GM13976 (cell line): ENCODE data around the gene STK24.

ENCODE experiments used
- DNase-seq: peaks from one replicate; pipeline ENCODE4 v3.0.0; 2012; ENCODE audit warnings: low spot score
- in situ Hi-C: fragments of 300-500 bp; cut with MboI; formaldehyde crosslinking; loops from one replicate; pipeline ENCODE4 v1.12.0; 2022; ENCODE audit warnings: low sequenced_read_pairs, mixed read lengths, inconsistent platforms; ENCODE audit not compliant: unreplicated experiment
- TF ChIP-seq, protein P1 (sequence below): IDR thresholded peaks from 2 replicates; pipeline ENCODE4 v1.5.1; 2012; ENCODE audit warnings: borderline replicate concordance, mild to moderate bottlenecking; ENCODE audit not compliant: insufficient read depth; ENCODE audit errors: extremely low read depth, missing control alignments, control extremely low read depth

Gene STK24

DNA sequence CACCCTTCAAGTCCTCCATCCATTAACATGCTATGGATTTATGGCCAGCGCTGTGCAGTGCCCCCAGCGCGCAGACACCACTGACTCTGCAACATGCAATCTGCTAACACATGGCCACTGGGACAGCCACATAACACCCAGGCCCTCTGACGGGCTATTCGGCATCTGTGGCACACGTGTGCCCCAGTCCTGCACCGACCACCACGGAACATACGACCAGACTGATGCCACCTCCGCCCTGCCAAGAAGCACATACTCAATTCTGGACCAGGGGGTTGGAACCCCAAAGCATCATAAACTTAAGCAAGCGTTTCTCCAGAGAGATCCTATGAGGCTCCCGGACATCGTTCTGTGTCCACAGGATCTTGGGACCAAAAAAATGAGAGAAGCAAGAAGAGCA is 9.8 kb downstream of the STK24 start:
- no peak for DNase-seq
- in situ Hi-C loops = no loop called here
- TF ChIP-seq, protein P1, sequence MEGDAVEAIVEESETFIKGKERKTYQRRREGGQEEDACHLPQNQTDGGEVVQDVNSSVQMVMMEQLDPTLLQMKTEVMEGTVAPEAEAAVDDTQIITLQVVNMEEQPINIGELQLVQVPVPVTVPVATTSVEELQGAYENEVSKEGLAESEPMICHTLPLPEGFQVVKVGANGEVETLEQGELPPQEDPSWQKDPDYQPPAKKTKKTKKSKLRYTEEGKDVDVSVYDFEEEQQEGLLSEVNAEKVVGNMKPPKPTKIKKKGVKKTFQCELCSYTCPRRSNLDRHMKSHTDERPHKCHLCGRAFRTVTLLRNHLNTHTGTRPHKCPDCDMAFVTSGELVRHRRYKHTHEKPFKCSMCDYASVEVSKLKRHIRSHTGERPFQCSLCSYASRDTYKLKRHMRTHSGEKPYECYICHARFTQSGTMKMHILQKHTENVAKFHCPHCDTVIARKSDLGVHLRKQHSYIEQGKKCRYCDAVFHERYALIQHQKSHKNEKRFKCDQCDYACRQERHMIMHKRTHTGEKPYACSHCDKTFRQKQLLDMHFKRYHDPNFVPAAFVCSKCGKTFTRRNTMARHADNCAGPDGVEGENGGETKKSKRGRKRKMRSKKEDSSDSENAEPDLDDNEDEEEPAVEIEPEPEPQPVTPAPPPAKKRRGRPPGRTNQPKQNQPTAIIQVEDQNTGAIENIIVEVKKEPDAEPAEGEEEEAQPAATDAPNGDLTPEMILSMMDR = no peak

DNA sequence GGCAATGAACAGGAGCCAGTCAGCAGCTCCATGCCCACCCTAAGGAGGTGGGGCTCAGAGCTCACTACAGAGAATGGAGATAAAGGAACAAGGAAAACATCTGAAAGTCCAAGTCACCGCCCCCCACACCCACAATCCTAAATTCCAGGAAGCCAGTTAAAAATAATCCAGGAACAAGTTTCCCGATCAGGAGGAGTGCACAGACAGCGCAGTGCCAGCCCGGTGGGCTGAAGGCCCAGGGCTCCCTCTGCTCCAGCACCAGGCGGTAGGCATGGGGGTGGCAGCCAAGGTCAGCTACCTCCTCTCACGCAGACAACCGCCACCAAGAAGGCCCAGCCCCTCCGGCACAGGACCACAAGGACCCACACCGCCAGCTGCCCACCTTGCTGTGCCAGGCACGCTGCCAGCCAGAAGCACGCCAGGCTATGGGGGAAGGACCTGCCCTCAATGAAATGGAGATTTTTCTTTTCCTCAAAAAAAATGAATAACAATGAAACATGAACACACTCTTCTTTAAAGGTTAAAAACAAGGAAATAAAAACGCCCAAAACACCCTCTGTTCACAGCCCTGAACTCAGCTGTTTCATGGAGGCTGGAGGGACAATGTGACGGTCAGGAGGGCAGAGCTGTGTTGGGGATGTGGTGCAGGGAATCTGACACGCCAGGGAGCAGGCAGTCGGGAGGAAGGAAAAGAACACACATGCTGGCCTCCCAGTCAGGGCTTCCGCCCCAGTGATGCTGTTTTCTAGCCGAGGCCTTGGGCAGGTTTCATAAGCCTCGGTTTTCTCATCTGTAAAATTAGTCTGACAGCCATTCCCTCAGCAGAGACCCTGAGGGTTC is 11.0 kb downstream of the STK24 start:
- in situ Hi-C loops = no loop called here
- TF ChIP-seq, protein P1 = no peak
- DNase-seq = no peak

DNA sequence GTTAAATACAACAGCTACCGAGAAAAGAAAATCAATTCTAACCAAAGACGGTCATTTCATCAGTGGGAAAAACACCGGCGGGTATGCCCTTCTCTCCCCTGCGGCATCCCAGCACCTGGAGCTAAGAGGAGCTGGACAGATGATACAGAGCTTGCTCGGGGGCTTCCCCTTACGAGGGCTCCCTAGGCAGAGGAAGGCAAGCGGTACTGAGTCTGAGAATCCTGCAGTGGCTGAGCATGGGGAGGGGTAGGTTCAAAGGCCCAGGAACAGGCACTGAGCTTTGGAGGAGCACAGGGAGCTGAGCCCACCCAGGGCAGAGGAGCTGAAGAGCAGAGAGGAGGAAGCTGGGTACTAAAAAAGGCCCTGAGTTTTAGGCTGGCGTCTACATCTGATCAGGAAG is 12.7 kb downstream of the STK24 start:
- in situ Hi-C loops = no loop called here
- TF ChIP-seq, protein P1 = no peak
- no peak for DNase-seq

DNA sequence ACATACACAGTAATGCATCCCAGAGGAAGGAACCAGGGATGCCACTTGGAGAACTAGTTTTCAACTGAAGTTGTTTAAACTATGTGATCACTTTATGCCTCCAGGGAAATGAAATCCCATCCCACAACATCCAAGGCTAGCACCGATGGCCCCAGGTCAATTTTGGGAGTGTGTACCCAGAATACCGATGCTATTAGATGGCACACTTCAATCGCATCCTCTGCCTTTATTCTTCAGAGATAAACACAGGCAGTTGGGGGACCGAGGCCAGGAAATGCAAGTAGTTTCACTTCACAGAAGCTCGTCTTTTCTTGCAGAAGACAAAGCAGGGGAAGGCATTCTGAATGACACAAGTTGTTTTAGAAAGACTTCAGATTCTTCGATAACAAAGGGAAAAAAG is 13.8 kb downstream of the STK24 start:
- DNase-seq = no peak
- TF ChIP-seq, protein P1 = no peak
- in situ Hi-C loops = no loop called here

DNA sequence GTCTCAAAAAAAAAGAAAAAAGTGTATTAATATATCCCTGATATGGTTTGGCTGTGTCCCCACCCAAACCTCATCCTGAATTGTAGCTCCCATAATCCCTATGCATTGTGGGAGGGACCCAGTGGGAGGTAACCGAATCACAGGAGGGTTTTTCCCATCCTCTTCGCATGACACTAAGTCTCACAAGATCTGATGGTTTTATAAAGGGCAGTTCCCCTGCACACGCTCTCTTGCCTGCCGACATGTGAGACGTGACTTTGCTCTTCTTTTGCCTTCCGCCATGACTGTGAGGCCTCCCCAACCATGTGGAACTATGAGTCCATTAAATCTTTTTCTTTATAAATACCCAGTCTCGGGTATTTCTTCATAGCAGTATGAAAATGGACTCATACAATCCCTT is 17.7 kb downstream of the STK24 start:
- TF ChIP-seq, protein P1 = no peak
- in situ Hi-C loops = no loop called here
- DNase-seq = no peak

DNA sequence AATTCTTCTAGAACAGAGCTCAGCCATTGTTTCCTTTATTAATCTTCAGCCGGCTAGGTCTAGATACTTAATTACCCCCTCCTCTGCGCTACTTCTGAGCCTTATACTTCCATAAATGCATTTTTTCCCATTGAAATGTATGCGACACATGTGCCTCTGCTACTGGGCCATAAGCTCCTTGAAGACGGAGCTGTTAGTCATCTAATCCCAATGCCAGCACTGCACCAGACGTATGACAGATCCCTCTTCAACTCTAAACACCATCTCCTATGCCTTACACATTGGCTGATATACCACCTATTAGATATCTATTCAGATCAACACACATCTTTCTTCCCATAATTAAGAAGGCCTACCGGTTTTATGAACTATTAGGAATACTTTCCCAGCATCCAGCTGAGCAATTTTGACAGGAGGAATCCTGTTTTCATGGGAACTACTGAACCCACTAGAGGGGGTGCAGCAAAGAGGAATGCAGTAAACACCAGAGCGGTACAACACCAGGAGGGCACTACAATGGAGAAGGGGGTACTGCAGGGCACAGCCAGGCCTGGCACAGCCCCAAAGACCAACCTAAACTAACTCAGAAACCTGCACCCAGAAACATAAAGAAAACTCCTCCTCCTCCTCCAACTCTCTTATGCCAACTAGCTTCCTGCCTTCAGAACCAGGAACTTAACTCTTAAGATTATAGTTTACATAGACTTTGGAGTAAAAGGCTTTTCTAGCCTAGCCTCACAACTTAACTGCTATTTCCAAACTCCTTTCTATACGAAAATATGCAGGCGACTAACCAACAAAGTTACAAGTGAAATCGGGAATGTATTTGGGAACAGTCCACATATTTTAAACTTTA is 18.7 kb downstream of the STK24 start:
- TF ChIP-seq, protein P1 = no peak
- no peak for DNase-seq
- in situ Hi-C loops = no loop called here
